Mammary epithelial cell (primary cell): ENCODE measurements around the gene EEF1A2.

Source experiments
- CTCF ChIP-seq, 2 donors: IDR thresholded peaks in 1 of 2; conservative IDR thresholded peaks in 1 of 2; 2 replicates each; pipeline ENCODE4 v1.5.1; 2011 to 2012; ENCODE audit warnings: inconsistent platforms in 2 of 2, low read length in 2 of 2, mild to moderate bottlenecking in 2 of 2, control low read depth in 1 of 2, low read depth in 1 of 2; ENCODE audit not compliant: insufficient read depth in 1 of 2; ENCODE audit errors: extremely low read depth in 1 of 2
- EZH2 ChIP-seq: IDR thresholded peaks from 2 replicates; pipeline ENCODE4 v1.6.1; 2012; ENCODE audit warnings: low read length, inconsistent platforms, borderline replicate concordance

GRCh38 chr20:63508072-63508768, 9.3 kb upstream of the EEF1A2 start:
- TF ChIP-seq CTCF (conservative IDR thresholded peaks at IDR 0.05 in 1 of 2, IDR thresholded peaks at IDR 0.05 in 1 of 2; ENCODE audit: extremely low read depth in 1 of 2, insufficient read depth in 1 of 2, low read depth in 1 of 2, low read length in 2 of 2): no peak
- TF ChIP-seq EZH2: no peak
